HCT116 (cell line): ENCODE results near the gene NCMAP.

Source experiments
- CTCF ChIP-seq, 3 experiments: fragments of 200-600 bp in 1 of 3; sonication (generic) in 1 of 3; IDR thresholded peaks in 2 of 3; conservative IDR thresholded peaks in 1 of 3; 2 replicates each; pipeline ENCODE4 v1.5.1; 2012 to 2017; ENCODE audit warnings: low read depth in 2 of 3, low read length in 2 of 3, antibody characterized with exemption in 1 of 3, borderline replicate concordance in 1 of 3, control low read depth in 1 of 3, mild to moderate bottlenecking in 1 of 3, mixed read lengths in 1 of 3, mixed run types in 1 of 3, moderate library complexity in 1 of 3; ENCODE audit not compliant: insufficient read depth in 1 of 3
- EZH2 ChIP-seq: fragments of 200-600 bp; sonication (generic); IDR thresholded peaks from 2 replicates; pipeline ENCODE4 v1.6.1; 2017; ENCODE audit warnings: antibody characterized with exemption, mixed run types
- POLR2AphosphoS5 ChIP-seq: IDR thresholded peaks from 2 replicates; pipeline ENCODE4 v1.6.1; 2011; ENCODE audit warnings: mild to moderate bottlenecking, low read depth, low read length, moderate library complexity
- RAD21 ChIP-seq: IDR thresholded peaks from 2 replicates; pipeline ENCODE4 v1.6.1; 2012; ENCODE audit warnings: low read depth, mild to moderate bottlenecking
- SP1 ChIP-seq: IDR thresholded peaks from 2 replicates; pipeline ENCODE4 v1.6.1; 2012; ENCODE audit warnings: low read depth
- ZBTB33 ChIP-seq: IDR thresholded peaks from 2 replicates; pipeline ENCODE4 v1.6.1; 2011; ENCODE audit warnings: mild to moderate bottlenecking, low read length, moderate library complexity; ENCODE audit not compliant: insufficient replicate concordance; ENCODE audit errors: extremely low read depth
- ZNF274 ChIP-seq: fragments of 200-500 bp; sonication (Bioruptor generic); IDR thresholded peaks from 2 replicates; pipeline ENCODE4 v1.6.1; 2014; ENCODE audit warnings: mild to moderate bottlenecking, low read depth, low read length, inconsistent platforms

- TF ChIP-seq CTCF (IDR thresholded peaks at IDR 0.05 in 2 of 3, conservative IDR thresholded peaks at IDR 0.05 in 1 of 3; ENCODE audit: borderline replicate concordance in 1 of 3, insufficient read depth in 1 of 3, low read depth in 2 of 3, low read length in 2 of 3) (no peak), SP1 (no peak), EZH2 (no peak), ZNF274 (no peak), ZBTB33 (no peak), POLR2AphosphoS5 (no peak), RAD21 (no peak)
These were observed 49.8 kb downstream of the NCMAP start for GRCh38 chr1:24605534-24606295.
